ENCODE data around the gene RUFY1. TPM values are rescaled to one million over a fixed set of nuclear protein-coding genes. Genes with fewer than 3 reads are reported as not detected.

RUFY1 gene
- total and polyA plus RNA-seq, 2 of the 13 experiments (the other 11 are each of a cell fraction or from before 2014, with no cell fraction given) = 19.9 to 31.9 TPM

DNA sequence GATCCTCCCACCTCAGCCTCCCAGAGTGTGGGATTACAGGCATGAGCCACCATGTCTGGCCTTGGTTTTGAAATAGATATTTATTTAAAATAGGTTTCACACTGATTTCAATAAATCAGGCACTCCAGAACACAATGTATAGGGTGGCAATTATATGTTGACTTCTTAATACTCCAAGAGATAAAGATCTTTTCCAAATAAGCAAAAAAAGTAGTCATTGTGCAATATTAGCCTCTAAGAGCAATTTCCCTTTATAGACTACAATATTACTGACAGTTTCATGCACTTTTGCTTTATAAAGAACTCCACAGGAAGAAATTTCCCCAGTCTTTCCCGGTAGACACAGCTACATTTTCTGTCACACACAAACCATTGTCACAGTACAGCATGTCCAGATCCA, 23.4 kb upstream of the RUFY1 start:
- DNase-seq (ENCODE audit: low spot score) = no peak
- H3K9me3 ChIP-seq (ENCODE audit: low read length) = no peaks in the 10 kb centered on the region
- TF ChIP-seq ATAD3A (CRISPR knock-in tag; IDR thresholded peaks at IDR 0.05) (no peak), ZNF792 (CRISPR knock-in tag; IDR thresholded peaks at IDR 0.05) (no peak), TAF1 (CRISPR knock-in tag; IDR thresholded peaks at IDR 0.05) (no peak), MAZ (IDR thresholded peaks at IDR 0.05; ENCODE audit: borderline replicate concordance, low read depth, low read length) (no peak), MAZ (CRISPR knock-in tag; IDR thresholded peaks at IDR 0.05; ENCODE audit: low read depth) (no peak), NCOR1 (IDR thresholded peaks at IDR 0.05; ENCODE audit: borderline replicate concordance, low read length) (no peak), NFYB (CRISPR knock-in tag; IDR thresholded peaks at IDR 0.05) (no peak), ATRX (CRISPR knock-in tag; IDR thresholded peaks at IDR 0.05; ENCODE audit: borderline replicate concordance) (no peak), FOSL2 (CRISPR knock-in tag; IDR thresholded peaks at IDR 0.05) (no peak), ZNF724P (CRISPR knock-in tag; IDR thresholded peaks at IDR 0.05; ENCODE audit: borderline replicate concordance) (no peak), ZSCAN20 (CRISPR knock-in tag; IDR thresholded peaks at IDR 0.05; ENCODE audit: borderline replicate concordance) (no peak), ZNF253 (CRISPR knock-in tag; IDR thresholded peaks at IDR 0.05; ENCODE audit: borderline replicate concordance) (no peak), MATR3 (CRISPR knock-in tag; IDR thresholded peaks at IDR 0.05) (no peak), ZNF616 (CRISPR knock-in tag; IDR thresholded peaks at IDR 0.05; ENCODE audit: low read depth) (no peak), KLF9 (CRISPR knock-in tag; IDR thresholded peaks at IDR 0.05; ENCODE audit: low read depth) (no peak)
- TF ChIP-seq, protein P1, sequence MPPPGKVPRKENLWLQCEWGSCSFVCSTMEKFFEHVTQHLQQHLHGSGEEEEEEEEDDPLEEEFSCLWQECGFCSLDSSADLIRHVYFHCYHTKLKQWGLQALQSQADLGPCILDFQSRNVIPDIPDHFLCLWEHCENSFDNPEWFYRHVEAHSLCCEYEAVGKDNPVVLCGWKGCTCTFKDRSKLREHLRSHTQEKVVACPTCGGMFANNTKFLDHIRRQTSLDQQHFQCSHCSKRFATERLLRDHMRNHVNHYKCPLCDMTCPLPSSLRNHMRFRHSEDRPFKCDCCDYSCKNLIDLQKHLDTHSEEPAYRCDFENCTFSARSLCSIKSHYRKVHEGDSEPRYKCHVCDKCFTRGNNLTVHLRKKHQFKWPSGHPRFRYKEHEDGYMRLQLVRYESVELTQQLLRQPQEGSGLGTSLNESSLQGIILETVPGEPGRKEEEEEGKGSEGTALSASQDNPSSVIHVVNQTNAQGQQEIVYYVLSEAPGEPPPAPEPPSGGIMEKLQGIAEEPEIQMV (CRISPR knock-in tag; IDR thresholded peaks at IDR 0.05; ENCODE audit: low read depth) = no peak
- TF ChIP-seq, protein P2, sequence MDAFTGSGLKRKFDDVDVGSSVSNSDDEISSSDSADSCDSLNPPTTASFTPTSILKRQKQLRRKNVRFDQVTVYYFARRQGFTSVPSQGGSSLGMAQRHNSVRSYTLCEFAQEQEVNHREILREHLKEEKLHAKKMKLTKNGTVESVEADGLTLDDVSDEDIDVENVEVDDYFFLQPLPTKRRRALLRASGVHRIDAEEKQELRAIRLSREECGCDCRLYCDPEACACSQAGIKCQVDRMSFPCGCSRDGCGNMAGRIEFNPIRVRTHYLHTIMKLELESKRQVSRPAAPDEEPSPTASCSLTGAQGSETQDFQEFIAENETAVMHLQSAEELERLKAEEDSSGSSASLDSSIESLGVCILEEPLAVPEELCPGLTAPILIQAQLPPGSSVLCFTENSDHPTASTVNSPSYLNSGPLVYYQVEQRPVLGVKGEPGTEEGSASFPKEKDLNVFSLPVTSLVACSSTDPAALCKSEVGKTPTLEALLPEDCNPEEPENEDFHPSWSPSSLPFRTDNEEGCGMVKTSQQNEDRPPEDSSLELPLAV (CRISPR knock-in tag; conservative IDR thresholded peaks at IDR 0.05; ENCODE audit: low read depth) = no peak
- no peak for ATAC-seq
- no peak overlapping the region for H3K4me2 ChIP-seq (ENCODE audit: low read depth, low read length)
- no peak overlapping the region for H2AFZ ChIP-seq (ENCODE audit: low read length)
- H3K4me1 ChIP-seq (ENCODE audit: insufficient read depth, low read length) = no peaks in the 10 kb centered on the region
- no peaks in the 10 kb centered on the region for H3K79me2 ChIP-seq (ENCODE audit: insufficient read depth, low read length)
- peaks cover 4 to 8% of the 10 kb centered on the region in 2 experiments; a peak in 3 of 5 replicates for H3K27me3 ChIP-seq (ENCODE audit: control insufficient read depth in 1 of 2, insufficient read depth in 2 of 2, low read length in 2 of 2)
- H4K20me1 ChIP-seq (ENCODE audit: insufficient read depth, low read length) = no peaks in the 10 kb centered on the region
- intact Hi-C loops (cut with micrococcal nuclease; ENCODE audit: unreplicated experiment) (no loop called here), in situ Hi-C loops (cut with HindIII; ENCODE audit: extremely low pct_ligation_motif_present, low pct_unique_long_range_greater_than_20kb) (no loop called here)
- no peak overlapping the region for H3K4me3 ChIP-seq (replicated peaks in 1 of 3; ENCODE audit: insufficient read depth in 1 of 3, low read depth in 2 of 3, low read length in 3 of 3)
- H3K9ac ChIP-seq (ENCODE audit: insufficient read depth, low read depth, low read length) = no peak overlapping the region
- no TSS peak for BruUV-seq (replicated peaks)
- WGBS (ENCODE audit: low lambda C conversion rate) = 40% methylated on average over 1 of the region's 1 CpG
- POLR2A ChIA-PET = no interaction called here
- H3K36me3 ChIP-seq (replicated peaks in 1 of 2; ENCODE audit: control insufficient read depth in 1 of 2, insufficient read depth in 2 of 2, low read length in 2 of 2) = no peaks in the 10 kb centered on the region
- CTCF ChIA-PET (ENCODE audit: low intra/inter-chr PET ratio, low total read pairs) = no interaction called here
- H3K27ac ChIP-seq (ENCODE audit: extremely low read length, insufficient read depth, low read length) = no peak overlapping the region
- FAIRE-seq = no peak
